ENCODE data around the gene UQCC5.

- TF ChIP-seq CTCF (IDR thresholded peaks at IDR 0.05; ENCODE audit: borderline replicate concordance, extremely low read depth, low read length, poor library complexity, severe bottlenecking) (no peak), EZH2 (IDR thresholded peaks at IDR 0.05; ENCODE audit: borderline replicate concordance, low read depth, low read length, severe bottlenecking) (no peak)
Observed at GRCh38 chr3:52535411-52536111, 844 bp upstream of the UQCC5 start.
